ENCODE data around the gene ABTB1.

DNA sequence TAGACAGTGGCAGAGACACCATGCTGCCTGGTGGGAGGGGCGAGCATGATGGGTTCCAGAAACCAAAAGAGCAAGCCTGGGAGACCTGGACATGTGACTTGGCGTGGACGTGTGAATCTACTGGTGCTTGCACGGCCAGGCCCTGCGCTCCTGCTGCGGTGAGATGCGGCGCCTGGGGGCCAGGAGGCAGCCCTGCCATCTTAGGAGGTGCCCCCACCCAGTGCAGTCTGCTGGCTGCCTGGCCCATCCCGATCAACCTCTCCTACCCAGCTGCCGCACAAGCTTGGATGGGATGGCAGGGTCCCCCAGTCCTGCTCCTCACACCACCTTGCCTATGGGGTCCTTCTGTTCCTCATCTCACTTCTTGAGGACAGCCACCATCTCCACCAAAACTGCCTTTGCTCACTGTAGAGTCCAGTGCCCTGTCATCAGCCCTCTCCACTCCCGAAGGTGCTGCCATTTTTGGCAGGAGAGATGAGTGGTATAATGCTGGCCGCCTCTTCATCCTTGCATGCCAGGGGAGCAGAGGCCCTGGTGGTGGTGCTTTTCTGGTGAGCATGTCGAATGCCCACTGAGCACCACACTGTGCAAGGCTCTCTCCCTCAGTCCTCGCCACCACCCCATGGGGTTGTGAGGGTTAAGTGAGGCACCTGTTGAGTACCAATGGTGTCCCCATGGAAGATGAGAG, 3.1 kb upstream of the ABTB1 start:
- TF ChIP-seq YY1 (IDR thresholded peaks at IDR 0.05; ENCODE audit: insufficient read depth, insufficient read length) (no peak), ZNF274 (IDR thresholded peaks at IDR 0.05; ENCODE audit: low read depth, low read length) (no peak)
